ENCODE results near the gene PFKL.

GRCh38 chr21:44348861-44349260 lies 49.0 kb downstream of the PFKL start:
- TF ChIP-seq POLR2AphosphoS5 (IDR thresholded peaks at IDR 0.05; ENCODE audit: low read depth, low read length) (no peak), REST (IDR thresholded peaks at IDR 0.05; ENCODE audit: insufficient read depth in 1 of 2, low read depth in 2 of 2, low read length in 2 of 2) (no peak)
